Natural killer cell (primary cell): Measurements from ENCODE around the gene ADRA1B. TPM values are rescaled to one million over a fixed set of nuclear protein-coding genes. Genes with fewer than 3 reads are reported as not detected.

Experiments used
- ATAC-seq, 3 donors: fragments of 150-1000 bp in 2 of 3; fragments of 200-7000 bp in 1 of 3; cut with Tn5 transposase; 1 replicate in 1 of 3; 2 replicates in 2 of 3; pipeline ENCODE4 v1.10.0; 2021; ENCODE audit warnings: mild to moderate bottlenecking in 2 of 3, moderate library complexity in 2 of 3
- DNase-seq, 2 donors: peaks; one replicate each; pipeline versions ENCODE4 v3.0.0 to v3.0.0-alpha.2; 2013 to 2021; ENCODE audit warnings: mixed read lengths in 1 of 2
- H3K27ac ChIP-seq: one replicate; pipeline ENCODE4 v1.5.1; 2013; ENCODE audit warnings: mild to moderate bottlenecking, low read length
- H3K27me3 ChIP-seq: one replicate; pipeline ENCODE4 v1.6.1; 2013; ENCODE audit warnings: low read length; ENCODE audit not compliant: control insufficient read depth, insufficient read depth
- H3K36me3 ChIP-seq: one replicate; pipeline ENCODE4 v1.6.1; 2013; ENCODE audit warnings: low read length; ENCODE audit not compliant: control insufficient read depth, insufficient read depth
- H3K4me1 ChIP-seq: one replicate; pipeline ENCODE4 v1.6.1; 2013; ENCODE audit warnings: low read length; ENCODE audit not compliant: control insufficient read depth, insufficient read depth
- H3K4me3 ChIP-seq: one replicate; pipeline ENCODE4 v1.5.1; 2013; ENCODE audit warnings: low read length
- H3K9me3 ChIP-seq: one replicate; pipeline ENCODE4 v1.6.1; 2013; ENCODE audit warnings: low read length; ENCODE audit not compliant: control insufficient read depth, insufficient read depth
- H3K27ac Mint-ChIP-seq, 2 donors: one replicate each; pipeline ENCODE4 v1.8.0; 2022; ENCODE audit warnings: mild to moderate bottlenecking in 2 of 2, mixed read lengths in 2 of 2, moderate library complexity in 1 of 2
- H3K27me3 Mint-ChIP-seq, 2 donors: one replicate each; pipeline ENCODE4 v1.8.0; 2022; ENCODE audit warnings: low read depth in 2 of 2, mixed read lengths in 2 of 2
- H3K36me3 Mint-ChIP-seq: one replicate; pipeline ENCODE4 v1.8.0; 2022; ENCODE audit warnings: mixed read lengths
- H3K4me1 Mint-ChIP-seq, 2 donors: one replicate each; pipeline ENCODE4 v1.8.0; 2022; ENCODE audit warnings: mixed read lengths in 2 of 2
- H3K4me3 Mint-ChIP-seq: one replicate; pipeline ENCODE4 v1.8.0; 2022; ENCODE audit warnings: mild to moderate bottlenecking, moderate library complexity, mixed read lengths
- H3K9me3 Mint-ChIP-seq, 2 donors: one replicate each; pipeline ENCODE4 v1.8.0; 2022; ENCODE audit warnings: mixed read lengths in 2 of 2
- CTCF ChIP-seq: fragments of 200-600 bp; IDR thresholded peaks from one replicate; pipeline ENCODE4 v1.8.0; 2022; ENCODE audit warnings: antibody characterized with exemption
- WGBS: methylation state at CpG from one replicate; pipeline ENCODE4 v1.1.7; 2013; ENCODE audit warnings: missing lambda C conversion rate; ENCODE audit not compliant: insufficient coverage; 5-methylcytosine and 5-hydroxymethylcytosine counted together
- intact Hi-C: fragments of 100-400 bp; cut with micrococcal nuclease; formaldehyde crosslinking; loops from one replicate; pipeline ENCODE4 v1.14.2; 2022
- total RNA-seq, 4 donors: library from RNA; stranded (reverse); fragments of 120-200 nt in 1 of 4; gene quantifications; one replicate each; pipeline versions ENCODE4 v1.2.3 to v1.2.4, GENCODE V29; 2013 to 2022

The ADRA1B gene
- total RNA-seq, 3 donors from 2014 or later (not counting 1 experiment from before 2014, with no cell fraction given), result not detected

GRCh38 chr5:159972538-159973362, 56.5 kb downstream of the ADRA1B start:
- H3K36me3 ChIP-seq, result no peaks in the 10 kb centered on the region
- no peaks in the 10 kb centered on the region for H3K9me3 Mint-ChIP-seq
- no peak for ATAC-seq
- no peak overlapping the region for H3K27ac ChIP-seq
- intact Hi-C loops, result no loop called here
- no peaks in the 10 kb centered on the region for H3K4me1 ChIP-seq
- no peak overlapping the region for H3K27ac Mint-ChIP-seq
- peaks cover 5 to 6% of the 10 kb centered on the region in 2 donors for H3K4me1 Mint-ChIP-seq
- H3K36me3 Mint-ChIP-seq, result peaks cover 8% of the 10 kb centered on the region
- 20% methylated on average over 42 of the region's 50 CpGs for WGBS
- peak overlapping the region; percentile 29 for H3K4me3 Mint-ChIP-seq
- H3K4me3 ChIP-seq, result no peak overlapping the region
- peaks cover 47 to 77% of the 10 kb centered on the region in 2 donors for H3K27me3 Mint-ChIP-seq
- no peak for DNase-seq
- H3K27me3 ChIP-seq, result peaks cover 17% of the 10 kb centered on the region
- TF ChIP-seq CTCF, result no peak
- no peaks in the 10 kb centered on the region for H3K9me3 ChIP-seq

- H3K36me3 ChIP-seq, result no peaks in the 10 kb centered on the region
- Mint-ChIP-seq H3K27ac (no peak overlapping the region), H3K27me3 (peaks cover 52 to 76% of the 10 kb centered on the region in 2 donors), H3K36me3 (peaks cover 8% of the 10 kb centered on the region), H3K4me1 (peaks cover 5 to 6% of the 10 kb centered on the region in 2 donors), H3K9me3 (no peaks in the 10 kb centered on the region), H3K4me3 (no peak overlapping the region)
- WGBS, result 89% methylated on average over 2 of the region's 2 CpGs
- peaks cover 11% of the 10 kb centered on the region for H3K27me3 ChIP-seq
- no peaks in the 10 kb centered on the region for H3K9me3 ChIP-seq
- intact Hi-C loops, result no loop called here
- no peak for ATAC-seq
- TF ChIP-seq CTCF, result no peak
- DNase-seq, result no peak
- H3K27ac ChIP-seq, result no peak overlapping the region
- H3K4me3 ChIP-seq, result no peak overlapping the region
- no peaks in the 10 kb centered on the region for H3K4me1 ChIP-seq
Measured at GRCh38 chr5:159975462-159976019, 59.3 kb downstream of the ADRA1B start.

GRCh38 chr5:159976921-159977320, 60.6 kb downstream of the ADRA1B start:
- WGBS, result 100% methylated on average over 3 of the region's 3 CpGs
- H3K9me3 Mint-ChIP-seq, result no peaks in the 10 kb centered on the region
- intact Hi-C loops, result no loop called here
- TF ChIP-seq CTCF, result no peak
- no peak overlapping the region for H3K4me3 Mint-ChIP-seq
- DNase-seq (no peak), ATAC-seq (no peak)
- H3K4me1 Mint-ChIP-seq, result peaks cover 0 to 6% of the 10 kb centered on the region in 2 donors
- H3K27me3 Mint-ChIP-seq, result peaks cover 45 to 65% of the 10 kb centered on the region in 2 donors
- Histone ChIP-seq H3K36me3 (no peaks in the 10 kb centered on the region), H3K4me1 (no peaks in the 10 kb centered on the region), H3K27ac (no peak overlapping the region), H3K9me3 (no peaks in the 10 kb centered on the region), H3K4me3 (no peak overlapping the region), H3K27me3 (peaks cover 10% of the 10 kb centered on the region)
- no peak overlapping the region for H3K27ac Mint-ChIP-seq
- H3K36me3 Mint-ChIP-seq, result no peaks in the 10 kb centered on the region
